CD4-positive, alpha-beta T cell treated with Interleukin-2 at 100 ng/mL for 4 hours (primary cell): ENCODE data around the gene ZNF621.
A peak's percentile ranks its signal among the peaks of the same experiment; 100 is the strongest.
"Not testable (repeated sequence)": the region's sequence is repeated elsewhere in the genome, so short reads cannot be mapped to it uniquely, and the experiment has no call there.

ENCODE experiments used
- DNase-seq: peaks from one replicate; pipeline ENCODE4 v3.0.0-alpha.2; 2020; ENCODE audit warnings: low spot score

The ZNF621 gene

DNA sequence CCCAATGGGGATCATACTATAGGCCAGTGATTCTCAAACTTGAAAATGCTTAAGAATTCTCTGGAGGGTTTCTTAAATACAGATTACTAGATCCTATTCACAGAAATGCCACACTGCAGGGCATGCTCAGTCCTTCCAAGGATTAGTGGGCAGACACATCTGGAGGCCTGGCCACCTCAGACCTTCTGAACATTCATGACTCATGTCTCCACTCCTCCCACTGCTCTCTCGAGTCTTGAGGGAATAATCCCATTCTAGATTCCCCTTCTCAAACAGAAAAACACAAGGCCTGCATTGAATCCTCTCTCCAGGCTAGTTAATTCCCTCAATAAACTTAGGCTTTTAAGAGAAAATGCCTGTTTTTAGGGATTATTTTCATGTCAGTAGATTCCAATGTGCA lies 22.1 kb downstream of the ZNF621 start:
- DNase-seq, result no peak

DNA sequence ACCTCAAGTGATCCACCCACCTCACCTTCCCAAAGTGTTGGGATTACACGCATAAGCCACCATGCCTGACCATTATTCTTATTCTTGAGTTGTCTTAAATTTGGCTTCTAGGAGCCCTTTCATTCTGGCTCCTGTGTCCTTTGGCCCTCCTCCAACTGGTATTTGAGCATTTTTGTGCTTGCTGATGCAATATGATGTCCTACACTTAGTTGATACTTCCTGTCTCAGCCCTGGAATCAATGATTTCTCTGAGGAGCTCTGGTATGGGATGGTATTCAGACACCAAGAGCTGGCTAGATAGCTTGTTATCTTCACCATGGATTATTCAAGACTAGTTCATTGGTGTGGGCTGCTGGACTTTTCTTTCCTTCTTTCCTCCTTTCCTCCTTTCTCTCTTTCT lies 25.4 kb downstream of the ZNF621 start:
- DNase-seq, result no peak

DNA sequence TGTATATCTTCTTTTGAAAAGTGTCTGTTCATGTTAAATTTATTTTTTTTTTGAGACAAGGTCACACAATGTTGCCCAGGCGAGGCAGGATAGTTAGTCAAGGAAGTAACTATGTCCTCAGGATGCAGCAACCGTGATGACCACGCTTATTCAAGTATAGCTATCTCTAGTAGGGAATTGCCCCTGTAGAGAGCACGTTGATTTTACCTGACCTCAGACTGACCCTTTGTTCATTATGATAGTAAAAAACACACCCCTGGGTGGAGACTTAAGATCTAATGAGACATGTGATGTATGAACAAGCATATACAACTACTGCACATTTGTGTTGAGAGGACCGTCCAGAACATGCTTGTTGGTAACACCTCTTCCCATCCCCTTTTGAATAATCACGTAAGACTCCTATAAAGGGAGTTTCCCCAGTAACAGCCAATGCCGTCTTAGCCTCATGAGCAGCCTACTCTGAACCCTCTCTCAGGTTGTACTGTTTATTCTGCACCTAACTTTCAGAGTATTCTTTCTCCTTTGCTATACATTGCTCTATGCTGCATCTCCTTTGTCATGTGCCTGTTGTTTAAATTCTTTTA lies 32.9 kb downstream of the ZNF621 start:
- DNase-seq, result no peak

DNA sequence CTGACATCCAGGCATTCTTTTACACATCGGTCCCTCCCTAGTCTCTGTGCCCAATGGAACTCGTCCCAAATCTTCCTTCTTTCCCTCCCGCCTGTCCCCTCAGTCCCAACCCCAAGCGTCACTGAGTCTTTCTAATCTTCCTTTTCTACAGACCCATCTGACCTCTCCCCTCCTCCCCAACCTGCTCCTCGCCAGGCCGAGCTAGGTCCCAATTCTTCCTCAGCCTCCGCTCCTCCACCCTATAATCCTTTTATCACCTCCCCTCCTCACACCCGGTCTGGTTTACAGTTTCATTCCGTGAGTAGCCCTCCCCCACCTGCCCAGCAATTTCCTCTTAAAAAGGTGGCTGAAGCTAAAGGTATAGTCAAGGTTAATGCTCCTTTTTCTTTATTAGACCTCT lies 37.7 kb downstream of the ZNF621 start:
- DNase-seq, result not testable (repeated sequence)

DNA sequence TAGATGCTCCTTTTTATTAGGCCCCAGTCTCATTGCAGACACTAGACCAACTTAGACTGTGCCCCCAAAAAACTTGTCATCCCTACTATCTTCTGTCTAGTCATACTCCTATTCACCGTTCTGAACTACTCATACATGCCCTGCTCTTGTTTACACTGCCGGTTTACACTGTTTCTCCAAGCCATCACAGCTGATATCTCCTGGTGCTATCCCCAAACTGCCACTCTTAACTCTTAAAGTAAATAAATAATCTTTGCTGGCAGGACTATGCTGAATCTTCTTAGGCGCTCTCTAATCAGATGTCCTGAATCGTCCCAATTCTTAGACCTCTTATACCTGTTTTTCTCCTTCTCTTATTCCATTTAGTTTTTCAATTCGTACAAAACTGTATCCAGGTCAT lies 40.9 kb downstream of the ZNF621 start:
- not testable (repeated sequence) for DNase-seq

DNA sequence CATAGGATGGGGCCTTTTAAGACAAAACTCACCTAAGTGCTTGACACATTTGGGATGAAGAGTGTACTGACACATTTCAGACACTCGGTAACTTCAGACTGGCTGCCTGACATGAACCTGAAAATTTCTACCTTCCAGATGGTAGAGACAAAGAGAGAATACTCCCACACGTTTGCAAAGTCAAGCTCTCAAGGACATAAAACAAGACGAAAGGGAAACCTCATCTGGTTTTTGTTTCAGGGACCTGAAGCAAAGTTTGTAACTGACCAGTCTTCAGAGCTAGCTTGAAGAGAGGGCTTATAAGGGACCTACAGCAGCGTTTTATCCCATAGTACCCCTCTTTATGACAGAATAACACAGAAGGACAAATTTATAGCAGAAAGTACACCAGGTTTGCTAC lies 41.9 kb downstream of the ZNF621 start:
- no peak for DNase-seq

DNA sequence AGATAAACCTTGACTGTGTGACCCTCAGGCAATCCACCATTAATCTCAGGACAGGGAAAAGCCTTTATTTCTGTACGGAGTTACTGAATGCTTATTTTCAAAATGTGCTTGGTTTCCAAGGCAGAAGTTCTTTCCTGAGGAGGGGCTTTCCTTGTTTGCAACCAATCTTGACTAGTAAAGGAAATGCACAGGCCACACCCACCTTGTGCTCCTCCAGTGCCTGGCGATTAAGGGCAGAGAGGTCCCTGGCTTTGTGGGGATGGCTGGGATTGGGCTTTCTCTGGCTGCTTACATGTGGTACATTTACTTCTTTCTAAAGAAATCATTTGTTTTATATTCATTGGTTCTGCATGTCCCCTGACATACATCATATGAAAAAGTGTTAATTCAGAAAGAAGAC lies 47.8 kb downstream of the ZNF621 start:
- no peak for DNase-seq

DNA sequence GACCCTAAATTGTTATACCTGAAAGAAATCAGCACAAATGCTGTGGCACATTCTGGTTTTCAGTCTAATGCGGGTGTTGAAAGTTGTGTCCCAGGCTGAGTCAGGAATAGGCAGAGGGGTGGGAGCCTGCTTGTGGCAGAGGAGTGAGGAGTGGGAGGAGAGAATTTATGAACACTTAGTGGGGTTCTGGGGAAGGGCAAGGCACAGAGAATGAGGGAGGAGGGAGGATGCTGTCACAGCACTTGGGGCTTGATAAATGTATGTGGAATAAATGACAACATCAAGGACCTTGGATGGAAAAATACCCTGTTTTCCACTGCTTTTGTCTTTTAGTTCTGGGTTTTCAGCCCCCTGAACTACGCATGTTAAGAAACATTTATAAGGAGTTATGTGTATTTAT lies 49.3 kb downstream of the ZNF621 start:
- no peak for DNase-seq

DNA sequence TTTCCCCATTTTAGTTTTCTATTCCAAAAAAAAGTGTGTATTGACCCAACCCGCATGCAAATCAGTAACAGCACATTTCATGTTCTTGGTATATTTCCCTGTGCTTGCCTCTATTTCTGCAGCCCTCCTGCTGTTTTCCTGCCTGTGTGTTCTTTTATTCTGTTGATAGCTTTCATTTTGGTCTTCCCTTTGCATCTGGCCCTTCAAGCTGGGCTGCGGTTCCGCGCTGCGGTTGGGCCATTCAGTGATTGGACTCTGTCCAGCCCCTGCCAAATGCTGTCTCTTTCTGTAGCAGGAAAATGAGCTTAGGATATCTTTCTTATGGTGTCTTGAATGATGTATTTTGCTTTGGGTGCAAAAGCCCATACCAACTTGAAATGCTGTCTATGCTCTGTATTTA lies 49.9 kb downstream of the ZNF621 start:
- no peak for DNase-seq

DNA sequence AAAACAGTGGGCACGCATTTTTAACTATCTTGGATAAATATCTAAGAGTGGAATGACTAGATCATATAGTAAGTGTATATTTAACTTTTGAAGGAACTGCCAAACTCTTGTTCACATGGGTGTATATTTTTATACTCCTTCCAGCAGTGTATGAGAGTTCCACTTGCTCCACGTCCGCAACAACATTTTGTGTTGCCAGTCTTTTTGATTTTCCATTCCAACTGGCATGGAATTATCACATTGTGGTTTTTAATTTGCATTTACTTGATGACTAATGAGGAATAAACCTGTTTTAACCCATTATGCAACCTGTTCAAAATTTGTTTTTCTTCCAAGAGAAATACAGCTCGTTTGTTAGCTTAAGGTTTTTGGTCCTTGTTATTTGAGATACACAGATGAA lies 51.6 kb downstream of the ZNF621 start:
- DNase-seq, result no peak

DNA sequence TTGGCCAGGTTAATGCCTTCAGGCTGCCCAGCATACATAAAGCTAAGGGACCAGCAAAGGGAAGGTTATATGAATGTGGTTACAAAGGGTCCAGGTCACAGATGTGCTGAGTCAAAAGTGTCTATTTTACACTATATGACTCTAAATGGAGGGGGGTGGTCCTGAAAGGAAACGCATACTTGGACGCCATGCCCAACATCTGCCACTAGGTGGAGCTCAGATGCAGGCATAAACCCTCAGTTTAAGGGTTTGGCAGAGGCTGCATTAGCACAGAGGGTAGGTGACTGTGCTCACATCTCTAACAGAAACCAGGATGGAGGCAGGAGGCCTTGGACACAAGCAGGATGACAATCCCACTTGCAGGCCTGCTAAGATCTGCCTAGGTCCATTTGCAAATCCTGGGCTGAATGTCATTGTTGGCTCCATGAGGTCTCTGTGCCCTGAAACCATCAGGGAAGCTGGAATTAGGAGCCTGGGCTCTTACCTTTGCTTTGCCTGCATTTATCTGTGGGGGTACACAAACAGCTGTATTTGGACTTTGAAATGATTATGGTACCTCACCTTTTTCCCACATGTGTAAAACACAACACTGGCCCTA lies 55.8 kb downstream of the ZNF621 start:
- peak; percentile 59 for DNase-seq

DNA sequence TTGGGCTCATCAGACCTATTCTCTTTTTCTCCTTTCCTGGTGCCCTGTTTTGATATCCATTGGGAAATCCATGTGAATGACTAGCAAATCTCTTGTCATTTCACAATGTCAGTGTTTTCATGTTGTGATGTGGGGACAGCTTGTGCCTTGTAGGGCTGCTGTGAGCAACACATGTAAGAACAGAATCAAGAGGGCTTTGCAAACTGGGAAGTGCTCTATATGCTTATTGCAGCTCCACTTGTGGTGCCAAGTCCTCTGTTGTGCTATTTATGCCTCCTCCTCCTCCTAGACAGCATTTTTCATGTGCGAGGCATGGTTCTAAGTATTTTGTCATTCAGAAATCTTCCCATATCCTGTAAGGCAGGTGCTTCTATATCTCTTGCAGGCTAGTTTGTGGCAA lies 56.4 kb downstream of the ZNF621 start:
- DNase-seq, result no peak

DNA sequence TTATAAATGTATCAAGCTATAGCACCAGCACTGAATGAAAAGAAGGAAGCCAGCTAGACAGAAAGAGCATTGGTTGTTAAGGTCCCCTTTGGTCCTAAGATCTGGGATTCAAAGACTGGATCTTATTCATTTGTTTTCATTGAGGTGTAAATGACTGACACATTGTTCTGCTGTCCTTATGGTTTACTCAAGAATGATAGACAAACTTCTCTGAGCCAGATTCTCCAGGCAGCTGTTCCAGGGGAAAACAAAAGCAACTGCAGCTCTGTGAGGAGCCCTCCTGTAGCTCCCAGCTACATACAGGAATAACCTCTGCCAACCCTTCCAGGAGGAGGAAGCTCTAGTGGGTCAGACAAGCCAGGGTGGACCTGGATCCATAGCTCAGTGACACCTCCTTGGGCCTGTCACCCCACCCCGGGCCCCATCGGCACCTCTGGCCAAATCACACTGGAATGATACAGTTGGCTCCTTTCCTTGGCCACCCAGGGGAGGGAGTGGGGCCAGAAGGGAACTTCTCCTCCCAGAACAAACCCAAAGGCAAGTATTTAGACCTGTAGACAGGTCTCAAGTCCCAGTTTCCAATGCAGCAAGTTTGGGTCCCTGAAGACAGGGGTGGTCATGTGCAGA lies 57.8 kb downstream of the ZNF621 start:
- no peak for DNase-seq

DNA sequence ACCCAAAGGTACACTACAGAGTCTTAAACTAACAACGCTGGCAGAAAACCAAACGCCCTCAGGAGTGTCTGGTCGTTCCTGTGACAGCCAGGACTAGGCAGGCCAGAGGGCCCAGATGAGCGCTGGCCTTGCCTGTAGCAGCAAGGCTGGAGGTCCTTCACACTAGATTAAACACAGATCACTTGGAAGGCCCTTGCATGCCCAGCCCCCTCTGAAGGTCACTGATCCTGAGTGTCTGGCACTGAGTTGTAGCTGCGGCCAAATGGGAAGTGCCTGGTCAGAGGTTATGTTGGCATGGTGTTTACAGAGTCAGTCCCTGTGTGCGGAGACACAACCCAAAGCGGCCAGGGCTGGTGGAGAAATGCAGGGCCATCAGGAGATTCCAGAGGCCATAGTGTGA lies 58.9 kb downstream of the ZNF621 start:
- no peak for DNase-seq

DNA sequence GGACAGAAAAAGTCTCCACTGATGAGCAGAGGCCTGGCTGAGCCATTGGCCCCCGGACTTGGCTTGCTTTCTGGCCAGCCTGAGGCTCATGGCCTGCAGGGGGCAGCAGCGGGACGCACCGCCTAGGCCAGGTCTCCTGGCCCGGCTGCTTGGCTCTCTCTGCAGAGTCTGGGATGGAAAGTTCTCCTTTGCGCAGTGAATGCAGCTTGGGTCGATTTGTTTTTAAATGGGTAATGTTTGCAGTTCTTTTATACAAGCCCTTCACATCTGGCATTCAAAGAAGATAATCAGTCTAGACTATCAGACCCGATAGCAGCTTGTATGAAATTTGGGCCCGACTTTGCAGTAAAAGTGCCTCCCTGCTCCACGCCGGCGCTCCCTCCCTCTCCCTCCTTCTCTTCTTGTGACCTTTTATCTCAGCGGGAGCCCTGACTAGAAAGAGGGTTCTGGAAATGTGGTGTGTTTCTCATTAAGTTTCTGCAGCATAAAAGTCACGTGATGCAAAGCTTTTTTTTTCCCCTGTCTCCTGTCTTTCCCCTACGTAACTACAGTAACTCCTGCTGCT lies 59.9 kb downstream of the ZNF621 start:
- peak; percentile 63 for DNase-seq

DNA sequence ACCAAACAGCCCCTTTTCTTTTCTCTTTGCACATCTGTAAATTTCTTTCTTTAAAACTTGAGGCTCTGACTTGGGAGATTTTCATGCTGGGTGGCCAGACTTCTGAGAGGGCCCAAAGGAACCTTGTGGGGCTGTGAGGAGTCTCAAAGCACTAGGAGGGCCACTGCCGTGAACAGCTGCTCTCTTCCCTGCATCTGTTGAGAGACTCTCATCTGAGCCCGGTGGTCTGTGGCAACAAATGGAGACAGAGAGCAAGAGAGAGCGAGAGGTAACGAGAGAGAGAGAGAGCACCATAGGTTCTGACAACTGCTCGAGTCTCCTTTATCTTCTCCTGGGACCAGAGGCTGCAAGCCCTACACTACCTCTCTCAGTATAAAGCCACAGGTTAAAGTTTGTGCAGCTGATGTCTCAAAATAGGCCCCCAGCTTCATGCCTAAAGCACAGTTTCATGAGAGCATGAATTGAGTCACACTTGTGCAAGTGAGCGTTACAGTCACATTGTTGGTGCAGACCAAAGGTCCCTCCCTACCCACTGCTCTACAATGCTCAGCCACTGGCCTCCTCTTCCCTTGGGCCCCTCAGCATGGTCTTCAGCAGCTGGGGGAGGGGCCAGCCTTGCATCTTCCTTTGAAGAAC lies 60.7 kb downstream of the ZNF621 start:
- no peak for DNase-seq

DNA sequence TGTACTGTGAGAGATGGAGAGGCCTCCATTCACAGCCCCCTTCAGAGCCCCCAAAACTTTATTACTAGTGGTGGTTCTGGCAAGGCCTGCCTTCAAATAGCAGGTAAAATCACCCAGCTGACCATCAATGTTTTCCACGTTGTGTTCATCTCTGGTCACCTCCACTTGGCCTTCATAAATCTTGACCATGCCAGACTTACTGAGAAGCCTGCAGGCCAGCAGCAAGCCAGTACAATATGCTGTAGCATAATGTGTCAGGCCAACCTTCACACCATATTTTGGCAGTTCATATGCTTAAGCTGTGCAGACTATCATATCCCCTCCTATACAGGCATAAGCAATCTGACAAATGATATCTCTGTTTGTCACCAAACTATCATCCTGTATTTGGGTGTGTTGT lies 62.1 kb downstream of the ZNF621 start:
- DNase-seq, result no peak

DNA sequence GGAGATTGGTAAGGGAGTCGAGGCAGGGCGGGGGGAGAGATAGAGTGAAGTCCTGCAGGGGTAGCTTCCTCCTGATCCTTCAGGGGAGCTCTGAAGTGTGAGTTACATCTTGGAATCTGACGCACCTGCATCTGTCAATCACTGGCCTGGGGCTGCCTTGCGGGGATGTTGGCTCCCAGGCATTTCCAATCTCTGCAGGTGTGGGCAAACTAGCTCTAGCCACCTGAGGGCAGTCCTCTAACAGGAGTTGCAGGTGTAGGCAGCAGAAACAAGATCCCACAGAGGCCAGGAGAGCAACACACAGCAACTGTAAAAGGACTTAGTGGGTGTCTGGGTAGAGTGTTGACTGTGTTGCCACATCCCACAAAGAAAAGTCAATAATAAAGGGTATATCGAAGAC lies 63.6 kb downstream of the ZNF621 start:
- no peak for DNase-seq
